GM18951 (cell line): ENCODE measurements around the gene USP15.

ENCODE experiments used
- POLR2A ChIP-seq: IDR thresholded peaks from 4 replicates; pipeline ENCODE4 v1.6.1; 2011; ENCODE audit warnings: mild to moderate bottlenecking; ENCODE audit not compliant: insufficient read length, insufficient read depth; ENCODE audit errors: extremely low read depth
- in situ Hi-C: fragments of 300-500 bp; cut with MboI; formaldehyde crosslinking; loops from one replicate; pipeline ENCODE4 v1.12.0; 2022; ENCODE audit warnings: low sequenced_read_pairs, mixed read lengths, inconsistent platforms; ENCODE audit not compliant: unreplicated experiment

USP15 gene

GRCh38 chr12:62263966-62264365 lies 3.8 kb downstream of the USP15 start:
- TF ChIP-seq POLR2A, result no peak
- in situ Hi-C loops, result no loop called here

- in situ Hi-C loops, result no loop called here
- no peak for TF ChIP-seq POLR2A
Measured at GRCh38 chr12:62264706-62265105, 4.5 kb downstream of the USP15 start.

GRCh38 chr12:62265511-62265910 lies 5.3 kb downstream of the USP15 start:
- no peak for TF ChIP-seq POLR2A
- in situ Hi-C loops, result no loop called here

GRCh38 chr12:62267026-62267425 lies 6.8 kb downstream of the USP15 start:
- no peak for TF ChIP-seq POLR2A
- in situ Hi-C loops, result no loop called here

GRCh38 chr12:62267480-62267879 lies 7.3 kb downstream of the USP15 start:
- TF ChIP-seq POLR2A, result no peak
- in situ Hi-C loops, result no loop called here

- in situ Hi-C loops, result no loop called here
- no peak for TF ChIP-seq POLR2A
Measured at GRCh38 chr12:62268956-62269355, 8.8 kb downstream of the USP15 start.

GRCh38 chr12:62269464-62270228 lies 9.4 kb downstream of the USP15 start:
- TF ChIP-seq POLR2A, result no peak
- in situ Hi-C loops, result no loop called here

GRCh38 chr12:62270384-62270783 lies 10.2 kb downstream of the USP15 start:
- in situ Hi-C loops, result no loop called here
- no peak for TF ChIP-seq POLR2A

GRCh38 chr12:62270872-62271271 lies 10.7 kb downstream of the USP15 start:
- TF ChIP-seq POLR2A, result no peak
- in situ Hi-C loops, result no loop called here

GRCh38 chr12:62272936-62273552 lies 12.8 kb downstream of the USP15 start:
- no peak for TF ChIP-seq POLR2A
- in situ Hi-C loops, result no loop called here

GRCh38 chr12:62273724-62274380 lies 13.6 kb downstream of the USP15 start:
- TF ChIP-seq POLR2A, result no peak
- in situ Hi-C loops, result no loop called here

- in situ Hi-C loops, result no loop called here
- no peak for TF ChIP-seq POLR2A
Measured at GRCh38 chr12:62278022-62278421, 17.8 kb downstream of the USP15 start.

- no peak for TF ChIP-seq POLR2A
- in situ Hi-C loops, result no loop called here
Measured at GRCh38 chr12:62279058-62279457, 18.9 kb downstream of the USP15 start.

GRCh38 chr12:62279961-62280360 lies 19.8 kb downstream of the USP15 start:
- in situ Hi-C loops, result no loop called here
- no peak for TF ChIP-seq POLR2A
